RWPE2 (cell line): ENCODE data around the gene NUDT3.
"Not testable (repeated sequence)": the region's sequence is repeated elsewhere in the genome, so short reads cannot be mapped to it uniquely, and the experiment has no call there.

Experiments
- ATAC-seq: fragments of 200-7000 bp; cut with Tn5 transposase; 3 replicates; pipeline ENCODE4 v1.9.1; 2021; ENCODE audit warnings: low read depth
- DNase-seq: peaks from one replicate; pipeline ENCODE4 v3.0.0-alpha.2; 2020; ENCODE audit warnings: low spot score
- H3K27ac ChIP-seq: fragments of 450-650 bp; 2 replicates; pipeline ENCODE4 v1.5.1; 2017; ENCODE audit warnings: mild to moderate bottlenecking; ENCODE audit not compliant: poor library complexity, severe bottlenecking
- H3K27me3 ChIP-seq: fragments of 250-450 bp; sonication (Bioruptor Pico); 2 replicates; pipeline ENCODE4 v1.5.1; 2021; ENCODE audit warnings: mild to moderate bottlenecking, moderate library complexity; ENCODE audit not compliant: insufficient read depth, poor library complexity, severe bottlenecking
- H3K36me3 ChIP-seq: fragments of 250-450 bp; sonication (Bioruptor Pico); 2 replicates; pipeline ENCODE4 v1.5.1; 2020; ENCODE audit warnings: low read depth, mild to moderate bottlenecking, moderate library complexity
- H3K4me1 ChIP-seq: fragments of 250-450 bp; sonication (Bioruptor Pico); 2 replicates; pipeline ENCODE4 v1.5.1; 2021; ENCODE audit warnings: mild to moderate bottlenecking, moderate library complexity; ENCODE audit not compliant: insufficient read depth, poor library complexity, severe bottlenecking
- H3K4me3 ChIP-seq: fragments of 250-450 bp; sonication (Bioruptor Pico); 2 replicates; pipeline ENCODE4 v1.5.1; 2021; ENCODE audit warnings: mild to moderate bottlenecking, moderate library complexity; ENCODE audit not compliant: severe bottlenecking
- H3K9me3 ChIP-seq: fragments of 250-450 bp; sonication (Bioruptor Pico); 2 replicates; pipeline ENCODE4 v1.5.1; 2021; ENCODE audit warnings: mild to moderate bottlenecking, moderate library complexity; ENCODE audit not compliant: severe bottlenecking
- CTCF ChIP-seq: fragments of 450-650 bp; IDR thresholded peaks from one replicate; pipeline ENCODE4 v1.5.1; 2017; ENCODE audit warnings: mild to moderate bottlenecking, moderate library complexity; ENCODE audit not compliant: poor library complexity, severe bottlenecking

NUDT3 gene

GRCh38 chr6:34355889-34356288, 36.6 kb downstream of the NUDT3 start:
- Histone ChIP-seq H3K27me3 (no peaks in the 10 kb centered on the region), H3K27ac (no peak overlapping the region), H3K36me3 (no peaks in the 10 kb centered on the region), H3K9me3 (no peaks in the 10 kb centered on the region), H3K4me3 (no peak overlapping the region), H3K4me1 (peaks cover 12% of the 10 kb centered on the region)
- ATAC-seq (no peak), DNase-seq (no peak)
- TF ChIP-seq CTCF = no peak

DNA sequence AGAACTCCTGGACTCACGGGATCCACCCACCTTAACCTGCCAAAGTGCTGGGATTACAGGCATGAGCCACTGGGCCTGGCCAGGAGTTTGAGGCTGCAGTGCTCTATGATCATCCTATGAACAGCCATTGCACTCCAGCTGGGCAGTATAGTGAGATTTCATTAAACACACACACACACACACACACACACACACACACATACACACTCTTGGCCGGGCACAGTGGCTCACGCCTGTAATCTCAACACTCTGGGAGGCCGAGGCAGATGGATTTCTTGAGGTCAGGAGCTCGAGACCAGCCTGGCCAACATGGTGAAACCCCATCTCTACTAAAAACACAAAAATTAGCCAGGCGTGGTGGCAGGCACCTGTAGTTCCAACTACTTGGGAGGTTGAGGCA, 38.2 kb downstream of the NUDT3 start:
- not testable (repeated sequence) for H3K4me3 ChIP-seq, H3K36me3 ChIP-seq, DNase-seq, H3K9me3 ChIP-seq, ATAC-seq, H3K4me1 ChIP-seq, H3K27me3 ChIP-seq, H3K27ac ChIP-seq

DNA sequence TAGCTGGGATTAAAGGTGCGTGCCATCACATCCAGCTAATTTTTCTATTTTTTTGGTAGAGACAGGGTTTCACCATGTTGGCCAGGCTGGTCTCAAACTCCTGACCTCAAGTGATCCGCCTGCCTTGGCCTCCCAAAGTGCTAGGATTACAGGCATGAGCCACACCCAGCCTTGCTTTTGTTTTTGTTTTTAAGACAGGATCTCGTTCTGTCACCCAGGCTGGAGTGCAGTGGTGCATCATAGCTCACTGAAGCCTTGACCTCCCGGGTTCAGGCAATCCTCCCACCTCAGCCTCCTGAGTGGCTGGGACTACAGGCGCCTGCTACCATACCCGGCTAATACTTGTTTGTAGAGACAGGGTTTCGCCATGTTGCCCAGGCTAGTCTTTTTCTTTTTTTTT, 38.9 kb downstream of the NUDT3 start:
- ATAC-seq, H3K36me3 ChIP-seq, H3K4me1 ChIP-seq: not testable (repeated sequence)

DNA sequence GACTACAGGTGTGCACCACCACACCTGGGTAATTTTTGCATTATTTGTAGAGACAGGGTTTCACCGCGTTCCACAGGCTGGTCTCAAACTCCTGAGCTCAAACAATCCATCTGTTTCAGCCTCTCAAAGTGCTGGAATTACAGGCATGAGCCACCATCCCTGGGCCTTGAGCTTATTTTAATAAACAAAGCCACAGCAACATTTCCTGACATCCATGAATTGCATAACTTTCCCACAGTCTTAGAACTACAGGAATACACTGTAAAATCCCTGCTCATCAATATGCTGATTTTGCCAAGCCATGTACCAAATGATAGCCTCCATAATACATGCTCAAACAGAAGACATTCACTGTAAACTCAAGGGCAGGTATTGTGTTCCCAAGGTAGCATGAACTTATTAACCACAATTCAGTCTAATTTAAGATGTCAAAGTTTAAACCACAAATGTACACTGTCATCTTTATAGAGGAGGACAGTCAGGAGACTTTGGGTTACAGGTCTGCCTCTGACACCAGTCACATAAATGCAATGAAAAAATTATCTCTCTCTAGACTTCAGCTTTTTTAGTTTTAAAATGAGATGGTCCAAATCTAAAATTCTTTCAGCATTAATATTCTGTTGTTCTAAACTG, 40.0 kb downstream of the NUDT3 start:
- Histone ChIP-seq H3K4me3 (no peak overlapping the region), H3K27ac (no peak overlapping the region), H3K9me3 (no peaks in the 10 kb centered on the region), H3K36me3 (no peaks in the 10 kb centered on the region), H3K27me3 (no peaks in the 10 kb centered on the region), H3K4me1 (no peaks in the 10 kb centered on the region)
- ATAC-seq (no peak), DNase-seq (no peak)
- no peak for TF ChIP-seq CTCF

More for the DNA sequence above, 38.9 kb downstream of the NUDT3 start:
- H3K27ac ChIP-seq, H3K27me3 ChIP-seq, H3K4me3 ChIP-seq, H3K9me3 ChIP-seq, DNase-seq: not testable (repeated sequence)

DNA sequence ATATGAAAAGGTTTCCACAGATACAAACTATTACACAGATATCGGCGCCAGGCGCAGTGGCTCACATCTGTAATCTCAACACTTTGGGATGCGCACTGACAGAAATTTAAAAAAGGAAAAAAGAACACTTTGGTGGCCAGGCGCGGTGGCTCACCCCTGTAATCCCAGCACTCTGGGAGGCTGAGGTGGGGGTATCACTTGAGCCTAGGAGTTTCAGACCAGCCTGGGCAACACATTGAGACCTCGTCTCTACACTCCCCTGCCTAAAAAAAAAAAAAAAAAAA, 41.6 kb downstream of the NUDT3 start:
- no peak for DNase-seq
- Histone ChIP-seq H3K4me1 (no peaks in the 10 kb centered on the region), H3K9me3 (no peaks in the 10 kb centered on the region), H3K27ac (no peak overlapping the region), H3K27me3 (no peaks in the 10 kb centered on the region), H3K4me3 (no peak overlapping the region), H3K36me3 (no peaks in the 10 kb centered on the region)
- no peak for TF ChIP-seq CTCF
- ATAC-seq = no peak

DNA sequence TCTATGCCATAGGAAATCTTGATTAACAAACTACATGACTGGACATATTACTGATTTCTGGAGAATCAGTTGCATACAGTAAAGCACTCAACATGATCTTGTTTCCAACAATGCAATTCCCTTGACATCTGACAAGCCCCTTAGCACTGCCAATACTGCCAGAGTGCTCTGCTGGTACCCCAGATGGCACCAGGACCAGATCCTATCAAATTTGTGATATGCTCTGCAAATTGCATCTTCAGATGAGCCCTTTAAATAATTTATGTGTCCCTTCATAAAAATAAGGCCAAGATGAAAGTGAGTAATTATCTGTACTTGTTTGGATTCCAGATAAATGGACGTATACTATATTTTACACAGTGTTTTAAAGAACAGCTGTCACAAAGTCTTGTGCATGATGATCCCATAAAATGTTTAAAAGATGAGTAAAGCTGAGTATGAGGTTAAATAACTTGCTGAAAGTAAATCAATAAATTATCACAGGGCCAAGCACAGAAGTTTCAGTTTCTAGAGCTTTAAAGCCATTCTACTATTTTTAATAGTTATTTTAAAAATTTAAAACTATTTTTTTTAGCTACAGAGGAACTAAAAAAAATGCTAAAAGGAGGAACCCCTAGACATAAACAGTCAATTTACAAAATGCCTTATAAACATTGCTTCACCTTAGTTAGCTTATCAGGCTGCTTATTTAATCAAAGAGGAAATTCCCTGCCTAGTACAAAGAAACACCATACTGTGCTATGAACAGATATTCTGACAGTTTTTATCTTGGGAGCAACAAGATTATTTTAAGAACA, 42.1 kb downstream of the NUDT3 start:
- Histone ChIP-seq H3K4me3 (no peak overlapping the region), H3K36me3 (no peaks in the 10 kb centered on the region), H3K27me3 (no peaks in the 10 kb centered on the region), H3K9me3 (no peaks in the 10 kb centered on the region), H3K4me1 (no peaks in the 10 kb centered on the region), H3K27ac (no peak overlapping the region)
- DNase-seq (no peak), ATAC-seq (no peak)
- no peak for TF ChIP-seq CTCF
